ENCODE data around the gene PITPNM1. TPM values are rescaled to one million over a fixed set of nuclear protein-coding genes. Genes with fewer than 3 reads are reported as not detected.
"Not testable (repeated sequence)": the region's sequence is repeated elsewhere in the genome, so short reads cannot be mapped to it uniquely, and the experiment has no call there.

The PITPNM1 gene
- total RNA-seq, result 100 to 1,000 TPM; 116 to 120 TPM

DNA sequence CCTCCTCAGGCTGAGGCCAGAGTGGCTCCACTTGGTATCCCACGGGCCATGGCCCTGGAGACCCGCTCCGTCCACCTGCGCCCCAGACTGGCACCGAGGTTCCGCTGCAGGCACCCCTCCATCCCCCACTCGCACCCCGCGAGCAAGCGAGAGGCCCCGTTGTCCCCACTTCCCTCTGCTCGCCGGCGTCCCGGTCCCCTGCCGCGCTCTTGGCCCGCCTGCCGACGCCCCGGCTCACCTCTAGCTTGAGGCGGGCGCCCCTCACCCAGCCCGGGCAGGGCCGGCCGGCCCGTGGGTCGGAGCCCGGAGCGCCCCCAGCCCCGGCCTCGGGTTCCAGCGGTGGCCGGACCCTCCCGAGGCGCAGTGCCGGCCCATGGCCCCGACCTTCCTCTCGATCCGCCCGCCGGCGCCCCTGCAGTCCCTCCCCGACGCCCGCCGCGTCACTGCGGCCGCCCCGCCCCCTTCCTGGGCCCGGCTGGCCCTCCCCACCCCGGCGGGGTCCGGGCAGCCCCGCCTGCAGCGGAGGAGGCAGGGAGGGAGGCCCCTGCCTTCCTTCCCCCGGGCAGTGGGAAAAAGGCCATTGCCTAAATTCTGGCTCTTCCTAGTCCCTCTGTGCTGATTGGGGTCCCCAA lies at the start of gene PITPNM1:
TSS of gene PITPNM1 (minus strand) at position 414 of the 632 bp plus-strand sequence. CDS start 1,183 bp downstream, outside the sequence.
- DNase-seq, result peak; percentile 82
- no peaks in the 10 kb centered on the region for H3K9me3 Mint-ChIP-seq
- H3K4me1 Mint-ChIP-seq, result peaks cover 57% of the 10 kb centered on the region
- CTCF ChIA-PET, result interaction anchor here (0.9 to 2.8 kb wide), 8 partner anchors 16 to 159 kb away, joined by 3 to 15 read pairs (median 4); partner anchors contain the start of gene PPP1CA
- H3K4me3 Mint-ChIP-seq, result peak within 1 kb of the TSS; percentile 93
- peak within 1 kb of the TSS; percentile 90 for H3K27ac Mint-ChIP-seq
- H3K27me3 Mint-ChIP-seq, result no peaks in the 10 kb centered on the region
- peaks cover 44% of the 10 kb centered on the region for H3K36me3 Mint-ChIP-seq (ENCODE audit: low read depth)
- POLR2A ChIA-PET, result interaction anchor here (0.9 to 2.9 kb wide), 10 partner anchors 17 to 104 kb away, joined by 3 to 39 read pairs (median 4); partner anchors contain the start of genes AIP, PPP1CA, PTPRCAP and TBC1D10C

DNA sequence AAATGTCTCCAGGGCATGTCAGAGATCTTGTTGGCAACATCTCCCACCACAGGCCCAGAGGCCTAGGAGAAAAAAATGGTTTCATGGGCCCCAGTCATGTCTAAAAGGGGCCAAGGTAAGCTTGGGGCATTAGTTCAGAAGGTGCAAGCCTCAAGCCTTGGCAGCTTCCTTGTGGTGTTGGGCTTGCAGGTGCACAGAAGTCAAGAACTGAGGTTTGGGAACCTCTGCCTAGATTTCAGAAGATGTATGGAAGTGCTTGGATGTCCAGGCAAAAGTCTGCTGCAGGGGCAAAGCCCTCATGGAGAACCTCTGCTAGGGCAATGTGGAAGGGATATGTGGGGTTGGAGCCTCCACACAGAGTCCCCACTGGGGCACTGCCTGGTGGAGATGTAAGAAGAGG lies 46.5 kb upstream of the PITPNM1 start:
- CTCF ChIA-PET; H3K4me1 Mint-ChIP-seq; POLR2A ChIA-PET; H3K9me3 Mint-ChIP-seq; H3K36me3 Mint-ChIP-seq (ENCODE audit: low read depth); H3K4me3 Mint-ChIP-seq; H3K27ac Mint-ChIP-seq; DNase-seq: not testable (repeated sequence)
- peaks cover 14% of the 10 kb centered on the region for H3K27me3 Mint-ChIP-seq

DNA sequence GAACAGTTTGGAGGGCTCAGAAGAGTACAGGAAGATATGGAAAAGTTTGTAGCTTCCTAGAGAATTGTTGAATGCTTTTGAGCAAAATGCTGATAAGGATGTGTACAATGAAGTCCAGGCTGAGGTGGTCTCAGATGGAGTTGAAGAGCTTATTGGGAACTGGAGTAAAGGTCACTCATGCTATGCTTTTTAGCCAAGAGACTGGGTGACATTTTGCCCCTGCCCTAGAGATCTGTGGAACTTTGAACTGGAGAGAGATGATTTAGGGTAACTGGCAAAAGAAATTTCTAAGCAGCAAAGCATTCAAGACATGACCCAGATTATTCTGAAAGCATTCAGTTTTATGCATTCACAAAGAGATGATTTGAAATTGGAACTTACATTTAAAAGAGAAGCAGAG lies 46.0 kb upstream of the PITPNM1 start:
- H3K27ac Mint-ChIP-seq, result no peak overlapping the region

GRCh38 chr11:67548555-67549110 lies 43.5 kb upstream of the PITPNM1 start:
- no peaks in the 10 kb centered on the region for H3K4me1 Mint-ChIP-seq
- POLR2A ChIA-PET, result no interaction called here
- peaks cover 4% of the 10 kb centered on the region for H3K9me3 Mint-ChIP-seq
- peaks cover 13% of the 10 kb centered on the region for H3K27me3 Mint-ChIP-seq
- no peak overlapping the region for H3K4me3 Mint-ChIP-seq
- CTCF ChIA-PET, result interaction anchor here (1.0 to 1.2 kb wide), 2 partner anchors 81 to 203 kb away, joined by 3 read pairs; partner anchors contain the start of gene NUDT8
- no peaks in the 10 kb centered on the region for H3K36me3 Mint-ChIP-seq (ENCODE audit: low read depth)
- DNase-seq, result no peak
- no peak overlapping the region for H3K27ac Mint-ChIP-seq

More for the DNA sequence above, 46.0 kb upstream of the PITPNM1 start:
- no peaks in the 10 kb centered on the region for H3K4me1 Mint-ChIP-seq
- peaks cover 4% of the 10 kb centered on the region for H3K9me3 Mint-ChIP-seq
- peaks cover 15% of the 10 kb centered on the region for H3K27me3 Mint-ChIP-seq
- ChIA-PET POLR2A (no interaction called here), CTCF (no interaction called here)
- H3K36me3 Mint-ChIP-seq (ENCODE audit: low read depth), result no peaks in the 10 kb centered on the region
- DNase-seq, result no peak
- H3K4me3 Mint-ChIP-seq, result no peak overlapping the region

GRCh38 chr11:67548112-67548511 lies 42.9 kb upstream of the PITPNM1 start:
- CTCF ChIA-PET, result interaction anchor here (1.0 to 1.2 kb wide), 2 partner anchors 82 to 202 kb away, joined by 3 read pairs; partner anchors contain the start of gene NUDT8
- H3K36me3 Mint-ChIP-seq (ENCODE audit: low read depth); DNase-seq; H3K4me3 Mint-ChIP-seq; POLR2A ChIA-PET; H3K9me3 Mint-ChIP-seq; H3K27ac Mint-ChIP-seq; H3K4me1 Mint-ChIP-seq: not testable (repeated sequence)
- H3K27me3 Mint-ChIP-seq, result peaks cover 13% of the 10 kb centered on the region

DNA sequence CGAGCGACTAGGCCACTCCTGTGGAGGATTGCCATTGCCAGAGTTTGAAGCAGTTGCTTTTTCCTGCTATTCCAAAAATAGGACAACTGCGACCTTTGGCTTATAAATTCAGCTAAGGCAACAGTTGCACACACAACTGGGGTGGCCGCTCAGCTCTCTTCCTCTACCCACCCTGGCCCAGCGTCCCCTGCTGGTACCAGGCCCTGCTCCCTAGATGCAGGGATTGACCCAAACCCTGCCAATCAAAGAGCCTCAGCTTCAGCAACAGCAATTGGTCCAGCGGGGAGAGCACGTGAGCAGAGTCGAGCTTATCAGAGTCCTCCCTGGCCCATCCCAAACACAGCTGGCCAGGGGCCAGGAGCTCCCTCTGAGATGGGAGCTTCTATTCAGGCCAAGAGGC lies 40.1 kb upstream of the PITPNM1 start:
- Mint-ChIP-seq H3K27ac (no peak overlapping the region), H3K9me3 (no peaks in the 10 kb centered on the region), H3K4me3 (no peak overlapping the region), H3K27me3 (peaks cover 6% of the 10 kb centered on the region), H3K36me3 (ENCODE audit: low read depth) (no peaks in the 10 kb centered on the region), H3K4me1 (no peaks in the 10 kb centered on the region)
- ChIA-PET CTCF (no interaction called here), POLR2A (no interaction called here)
- no peak for DNase-seq

DNA sequence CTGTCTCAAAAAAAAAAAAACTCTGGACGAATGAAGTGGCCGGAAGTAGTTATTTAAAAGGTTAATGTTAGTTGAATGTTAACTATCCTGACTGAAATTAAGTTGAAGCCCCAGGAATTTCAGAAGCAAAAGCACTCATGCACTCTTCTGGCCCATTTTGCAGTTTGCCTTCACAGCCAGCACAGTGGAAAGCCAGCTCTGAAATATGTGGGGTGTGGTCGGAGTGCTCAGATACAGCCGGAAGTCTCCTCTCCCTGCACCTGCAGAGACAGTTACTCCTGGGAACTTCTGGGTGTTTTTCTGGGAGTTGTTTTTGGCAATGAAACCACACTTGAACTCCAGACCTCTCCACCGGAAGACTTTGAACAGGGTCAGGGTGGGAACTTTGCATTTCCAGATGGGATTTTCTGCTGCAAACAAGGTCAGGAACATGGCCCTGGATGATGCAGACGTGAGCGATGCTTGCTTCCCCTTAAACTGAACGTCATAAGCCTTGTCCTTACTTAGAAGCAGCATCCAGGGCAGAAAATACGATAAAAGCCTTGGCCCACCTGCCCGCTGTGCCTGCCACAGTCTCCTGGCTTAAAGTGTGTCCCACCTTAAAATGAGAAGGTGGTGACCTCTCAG lies 39.6 kb upstream of the PITPNM1 start:
- DNase-seq, result no peak
- H3K27ac Mint-ChIP-seq, result no peak overlapping the region
- CTCF ChIA-PET, result no interaction called here
- no peaks in the 10 kb centered on the region for H3K36me3 Mint-ChIP-seq (ENCODE audit: low read depth)
- POLR2A ChIA-PET, result no interaction called here
- H3K4me3 Mint-ChIP-seq, result no peak overlapping the region
- H3K4me1 Mint-ChIP-seq, result no peaks in the 10 kb centered on the region
- H3K9me3 Mint-ChIP-seq, result no peaks in the 10 kb centered on the region
- peaks cover 2% of the 10 kb centered on the region for H3K27me3 Mint-ChIP-seq

GRCh38 chr11:67543585-67543984 lies 38.4 kb upstream of the PITPNM1 start:
- POLR2A ChIA-PET, result no interaction called here

GRCh38 chr11:67542971-67543370 lies 37.8 kb upstream of the PITPNM1 start:
- ChIA-PET POLR2A (no interaction called here), CTCF (no interaction called here)
- Mint-ChIP-seq H3K27ac (no peak overlapping the region), H3K4me3 (no peak overlapping the region), H3K27me3 (peaks cover 2% of the 10 kb centered on the region), H3K36me3 (ENCODE audit: low read depth) (no peaks in the 10 kb centered on the region), H3K4me1 (no peaks in the 10 kb centered on the region), H3K9me3 (no peaks in the 10 kb centered on the region)
- DNase-seq, result no peak

More at GRCh38 chr11:67543585-67543984, 38.4 kb upstream of the PITPNM1 start:
- Mint-ChIP-seq H3K4me1 (no peaks in the 10 kb centered on the region), H3K27ac (no peak overlapping the region), H3K9me3 (no peaks in the 10 kb centered on the region), H3K4me3 (no peak overlapping the region), H3K36me3 (ENCODE audit: low read depth) (no peaks in the 10 kb centered on the region), H3K27me3 (peaks cover 2% of the 10 kb centered on the region)
- DNase-seq, result no peak
- CTCF ChIA-PET, result interaction anchor here (1.0 kb wide), 1 partner anchor 412 kb away, joined by 3 read pairs; no protein-coding TSS in a partner anchor

DNA sequence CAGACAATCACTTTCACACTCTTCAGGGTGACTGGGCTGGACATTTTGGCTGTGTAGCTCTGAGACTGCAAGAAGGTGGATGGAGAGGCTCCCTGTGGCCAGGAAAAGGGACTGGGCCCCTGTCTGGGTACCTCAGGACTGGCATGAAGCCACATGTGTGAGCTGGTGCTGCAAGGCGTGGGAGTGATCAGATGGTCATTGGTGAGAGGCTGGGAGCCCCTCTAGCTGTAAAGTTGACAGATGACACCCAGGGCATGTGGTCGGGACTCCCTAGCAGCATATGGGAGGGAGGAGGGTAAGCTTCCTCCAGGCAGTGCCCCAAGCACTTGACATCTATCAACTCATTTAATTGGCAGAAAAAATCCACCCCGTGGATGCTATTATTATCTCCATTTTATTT lies 37.0 kb upstream of the PITPNM1 start:
- H3K27me3 Mint-ChIP-seq, result peaks cover 2% of the 10 kb centered on the region
- no peak overlapping the region for H3K27ac Mint-ChIP-seq
- H3K36me3 Mint-ChIP-seq (ENCODE audit: low read depth), result no peaks in the 10 kb centered on the region
- ChIA-PET POLR2A (no interaction called here), CTCF (no interaction called here)
- DNase-seq, result no peak
- no peaks in the 10 kb centered on the region for H3K4me1 Mint-ChIP-seq
- no peaks in the 10 kb centered on the region for H3K9me3 Mint-ChIP-seq
- no peak overlapping the region for H3K4me3 Mint-ChIP-seq

- ChIA-PET CTCF (interaction anchor here (0.5 kb wide), 1 partner anchor 184 kb away, joined by 3 read pairs; no protein-coding TSS in a partner anchor), POLR2A (no interaction called here)
- H3K4me3 Mint-ChIP-seq, result no peak overlapping the region
Observed at GRCh38 chr11:67541198-67541597, 36.0 kb upstream of the PITPNM1 start.

GRCh38 chr11:67539550-67539949 lies 34.4 kb upstream of the PITPNM1 start:
- CTCF ChIA-PET, result no interaction called here

More at GRCh38 chr11:67541198-67541597, 36.0 kb upstream of the PITPNM1 start:
- Mint-ChIP-seq H3K9me3 (no peaks in the 10 kb centered on the region), H3K27ac (no peak overlapping the region), H3K27me3 (no peaks in the 10 kb centered on the region), H3K4me1 (no peaks in the 10 kb centered on the region), H3K36me3 (ENCODE audit: low read depth) (no peaks in the 10 kb centered on the region)
- DNase-seq, result no peak

DNA sequence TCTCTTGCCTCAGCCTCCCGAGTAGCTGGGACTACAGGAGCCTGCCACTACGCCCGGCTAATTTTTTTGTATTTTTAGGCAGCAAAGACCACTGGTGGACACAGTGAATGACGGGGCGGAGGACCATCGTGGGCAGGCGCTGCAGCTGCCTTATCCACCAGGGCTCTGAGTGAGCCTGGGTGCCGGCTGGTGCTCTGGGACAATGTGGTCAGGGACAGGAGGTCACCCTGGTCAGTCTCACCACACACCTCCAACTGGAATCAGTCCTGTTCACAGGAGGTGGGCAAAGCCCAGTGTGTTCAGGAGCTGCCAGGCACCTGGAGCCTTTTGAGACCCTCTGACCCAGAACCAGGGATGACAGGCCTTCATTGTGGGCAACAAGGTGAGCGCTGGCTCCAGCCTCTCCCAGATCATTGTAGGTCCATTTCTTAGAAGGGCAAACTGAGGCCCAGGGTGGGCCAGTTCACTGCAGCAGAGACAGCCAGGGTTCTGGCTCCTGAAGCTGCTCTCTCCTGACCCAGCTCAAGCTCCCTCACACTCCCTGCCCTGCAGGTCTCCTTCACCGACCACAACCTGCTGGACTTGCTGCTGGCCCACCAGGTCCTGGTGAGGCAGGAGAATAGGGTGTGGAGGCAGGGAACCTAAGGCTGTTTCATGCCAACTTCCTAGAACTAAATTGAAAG lies 33.8 kb upstream of the PITPNM1 start:
- no peak overlapping the region for H3K27ac Mint-ChIP-seq
- DNase-seq, result no peak
- CTCF ChIA-PET, result interaction anchor here (0.7 kb wide), 1 partner anchor 134 kb away, joined by 3 read pairs; no protein-coding TSS in a partner anchor
- POLR2A ChIA-PET, result no interaction called here
- H3K9me3 Mint-ChIP-seq, result peaks cover 10% of the 10 kb centered on the region
- H3K4me3 Mint-ChIP-seq, result no peak overlapping the region
- H3K27me3 Mint-ChIP-seq, result peaks cover 1% of the 10 kb centered on the region
- H3K4me1 Mint-ChIP-seq, result no peaks in the 10 kb centered on the region
- peaks cover 3% of the 10 kb centered on the region for H3K36me3 Mint-ChIP-seq (ENCODE audit: low read depth)

More at GRCh38 chr11:67539550-67539949, 34.4 kb upstream of the PITPNM1 start:
- Mint-ChIP-seq H3K27me3 (peaks cover 1% of the 10 kb centered on the region), H3K4me3 (no peak overlapping the region), H3K9me3 (peaks cover 6% of the 10 kb centered on the region), H3K36me3 (ENCODE audit: low read depth) (peaks cover 1% of the 10 kb centered on the region), H3K4me1 (no peaks in the 10 kb centered on the region), H3K27ac (no peak overlapping the region)
- POLR2A ChIA-PET, result no interaction called here
- DNase-seq, result no peak

Data from activated CD4-positive, alpha-beta memory T cell treated with anti-CD3 and anti-CD28 coated beads, Interleukin-2, amount 10 ng/mL, durations not matched to agents 7 days and 5 days (primary cell).